Muscle layer of duodenum (tissue), 2 donors: ENCODE data around the gene INMT.

Source experiments
- H3K27ac ChIP-seq: one replicate; pipeline ENCODE4 v1.7.0; 2013; ENCODE audit warnings: mild to moderate bottlenecking, low read length
- H3K27me3 ChIP-seq: one replicate; pipeline ENCODE4 v1.7.0; 2013; ENCODE audit warnings: low read depth, mild to moderate bottlenecking, control low read depth, low read length
- H3K36me3 ChIP-seq, 2 donors: one replicate each; pipeline ENCODE4 v1.7.0; 2013; ENCODE audit warnings: low read length in 2 of 2, control low read depth in 1 of 2, mild to moderate bottlenecking in 1 of 2; ENCODE audit not compliant: insufficient read depth in 2 of 2, control insufficient read depth in 1 of 2
- H3K4me1 ChIP-seq, 2 donors: one replicate each; pipeline ENCODE4 v1.7.0; 2013; ENCODE audit warnings: low read length in 2 of 2, mild to moderate bottlenecking in 2 of 2, control low read depth in 1 of 2, moderate library complexity in 1 of 2; ENCODE audit not compliant: insufficient read depth in 2 of 2, control insufficient read depth in 1 of 2
- H3K4me3 ChIP-seq, 2 donors: one replicate each; pipeline ENCODE4 v1.7.0; 2013; ENCODE audit warnings: low read length in 2 of 2, low read depth in 1 of 2, mild to moderate bottlenecking in 1 of 2
- H3K9me3 ChIP-seq, 2 donors: one replicate each; pipeline ENCODE4 v1.7.0; 2013; ENCODE audit warnings: low read length in 2 of 2, control low read depth in 1 of 2, mild to moderate bottlenecking in 1 of 2; ENCODE audit not compliant: control insufficient read depth in 1 of 2
- donor health status: healthy.

Gene INMT

DNA sequence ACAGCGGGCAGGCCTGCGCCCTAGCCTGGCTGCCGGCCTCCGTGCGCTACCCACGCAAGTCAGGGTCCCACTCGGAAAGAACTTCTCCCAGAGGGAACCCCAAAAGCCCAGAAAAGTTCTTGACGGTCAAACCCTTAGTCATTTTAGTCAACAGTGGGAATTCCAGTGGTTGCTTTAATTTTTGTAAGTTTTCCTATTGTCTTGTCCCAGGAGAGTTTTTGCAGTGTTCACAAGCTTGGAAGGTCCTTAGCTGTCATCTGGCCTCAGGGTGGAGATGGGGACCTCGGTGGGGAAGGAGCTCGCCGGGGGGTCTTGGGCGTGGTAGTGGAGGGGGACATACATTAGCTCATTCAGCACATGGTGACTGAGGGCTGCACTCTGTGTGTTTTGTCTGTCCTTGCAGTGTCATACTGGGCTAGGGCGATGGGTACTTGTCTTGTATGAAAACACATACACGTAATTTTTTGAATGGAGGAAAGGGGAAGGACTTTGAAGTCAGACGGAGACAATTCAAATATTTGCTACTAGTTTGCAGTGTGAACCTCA is 20.0 kb downstream of the INMT start:
- Histone ChIP-seq H3K36me3 (no peaks in the 10 kb centered on the region), H3K4me3 (peak overlapping the region; percentile 83 to 84), H3K27me3 (no peaks in the 10 kb centered on the region), H3K27ac (peak overlapping the region; percentile 42), H3K4me1 (peaks cover 0 to 5% of the 10 kb centered on the region in 2 donors), H3K9me3 (no peaks in the 10 kb centered on the region)

GRCh38 chr7:30772984-30773383 is 21.0 kb downstream of the INMT start:
- Histone ChIP-seq H3K4me3 (no peak overlapping the region), H3K4me1 (peaks cover 0 to 5% of the 10 kb centered on the region in 2 donors), H3K9me3 (no peaks in the 10 kb centered on the region), H3K27ac (no peak overlapping the region), H3K36me3 (no peaks in the 10 kb centered on the region), H3K27me3 (no peaks in the 10 kb centered on the region)

- peaks cover 0 to 3% of the 10 kb centered on the region in 2 donors for H3K36me3 ChIP-seq
- peaks cover 0 to 18% of the 10 kb centered on the region in 2 donors for H3K4me1 ChIP-seq
- H3K27ac ChIP-seq = no peak overlapping the region
- no peak overlapping the region for H3K4me3 ChIP-seq
- H3K9me3 ChIP-seq = no peaks in the 10 kb centered on the region
- no peaks in the 10 kb centered on the region for H3K27me3 ChIP-seq
Measured at GRCh38 chr7:30775992-30776391, 24.1 kb downstream of the INMT start.

DNA sequence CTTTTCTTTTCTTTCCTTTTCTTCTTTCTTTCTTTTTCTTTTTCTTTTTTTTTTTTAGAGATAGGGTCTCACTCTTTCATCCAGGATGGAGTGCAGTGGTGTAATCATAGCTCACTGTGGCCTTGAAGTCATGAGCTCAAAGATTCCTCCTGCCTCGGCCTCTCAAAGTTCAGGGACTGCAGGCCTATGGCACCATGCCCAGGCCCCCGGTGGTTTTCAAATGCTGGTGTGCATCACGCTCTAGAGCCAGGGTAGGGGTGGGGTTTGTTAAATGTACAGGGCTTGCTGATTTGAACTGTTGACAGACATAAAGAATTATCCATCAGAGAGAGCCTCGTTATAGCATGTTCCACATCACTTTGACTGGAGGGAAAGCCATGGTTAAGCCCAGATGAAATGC is 25.0 kb downstream of the INMT start:
- Histone ChIP-seq H3K36me3 (peaks cover 2 to 3% of the 10 kb centered on the region in 2 donors), H3K4me3 (no peak overlapping the region), H3K4me1 (peaks cover 0 to 19% of the 10 kb centered on the region in 2 donors), H3K9me3 (no peaks in the 10 kb centered on the region), H3K27me3 (no peaks in the 10 kb centered on the region), H3K27ac (no peak overlapping the region)

GRCh38 chr7:30778255-30779025 is 26.5 kb downstream of the INMT start:
- peaks cover 8 to 10% of the 10 kb centered on the region in 2 donors for H3K36me3 ChIP-seq
- peak overlapping the region; percentile 54 for H3K27ac ChIP-seq
- H3K4me1 ChIP-seq = peaks cover 0 to 19% of the 10 kb centered on the region in 2 donors
- no peaks in the 10 kb centered on the region for H3K9me3 ChIP-seq
- H3K27me3 ChIP-seq = no peaks in the 10 kb centered on the region
- H3K4me3 ChIP-seq = no peak overlapping the region

- H3K9me3 ChIP-seq = no peaks in the 10 kb centered on the region
- H3K4me1 ChIP-seq = peaks cover 0 to 19% of the 10 kb centered on the region in 2 donors
- H3K4me3 ChIP-seq = no peak overlapping the region
- H3K27ac ChIP-seq = no peak overlapping the region
- no peaks in the 10 kb centered on the region for H3K27me3 ChIP-seq
- peaks cover 15 to 17% of the 10 kb centered on the region in 2 donors for H3K36me3 ChIP-seq
Measured at GRCh38 chr7:30779574-30779973, 27.6 kb downstream of the INMT start.

DNA sequence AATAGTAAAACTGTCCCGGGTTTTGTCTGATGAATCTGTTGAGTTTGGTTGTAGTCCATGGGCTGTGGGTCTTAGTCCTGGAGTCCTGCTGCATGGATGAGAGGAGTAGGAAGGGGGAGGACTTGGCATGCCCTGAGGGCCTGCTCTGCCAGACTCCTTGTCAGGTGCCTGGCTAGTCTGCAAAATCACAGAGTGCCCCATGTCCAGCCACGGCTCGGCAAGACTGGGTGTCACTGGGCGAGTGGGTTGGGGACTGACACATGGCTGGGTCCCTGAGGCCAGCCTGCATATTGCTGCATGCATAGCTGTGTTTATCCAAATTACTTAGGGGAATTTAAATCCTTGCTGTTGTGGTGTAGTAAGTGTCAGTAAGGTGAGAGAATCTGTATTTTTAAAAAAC is 29.0 kb downstream of the INMT start:
- Histone ChIP-seq H3K4me3 (no peak overlapping the region), H3K4me1 (peaks cover 0 to 19% of the 10 kb centered on the region in 2 donors), H3K36me3 (peaks cover 15 to 31% of the 10 kb centered on the region in 2 donors), H3K27ac (no peak overlapping the region), H3K9me3 (no peaks in the 10 kb centered on the region), H3K27me3 (no peaks in the 10 kb centered on the region)

DNA sequence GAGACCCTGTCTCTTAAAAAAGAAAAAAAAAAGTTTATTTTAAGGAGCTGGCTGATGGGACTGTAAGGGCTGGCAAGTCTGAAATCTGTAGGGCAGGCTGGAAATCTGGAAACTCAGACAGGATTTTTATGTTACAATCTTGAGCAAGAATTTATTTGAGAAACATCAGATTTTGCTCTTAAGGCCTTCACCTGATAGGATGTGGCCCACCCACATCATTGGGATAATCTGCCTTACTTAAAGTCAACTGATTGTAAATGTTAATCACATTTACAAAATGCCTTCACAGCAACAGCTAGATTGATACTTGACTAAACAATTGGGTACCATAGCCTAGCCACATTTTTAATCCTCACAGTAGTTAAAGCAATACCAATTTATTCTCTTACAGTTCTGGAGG is 30.8 kb downstream of the INMT start:
- Histone ChIP-seq H3K9me3 (no peaks in the 10 kb centered on the region), H3K27ac (no peak overlapping the region), H3K36me3 (peaks cover 15 to 31% of the 10 kb centered on the region in 2 donors)

GRCh38 chr7:30785786-30786185 is 33.9 kb downstream of the INMT start:
- no peak overlapping the region for H3K27ac ChIP-seq
- H3K4me3 ChIP-seq = no peak overlapping the region
- H3K9me3 ChIP-seq = no peaks in the 10 kb centered on the region
- peaks cover 0 to 3% of the 10 kb centered on the region in 2 donors for H3K4me1 ChIP-seq
- H3K36me3 ChIP-seq = peaks cover 16 to 31% of the 10 kb centered on the region in 2 donors
- no peaks in the 10 kb centered on the region for H3K27me3 ChIP-seq

More for the DNA sequence above, 30.8 kb downstream of the INMT start:
- Histone ChIP-seq H3K4me1 (peaks cover 0 to 19% of the 10 kb centered on the region in 2 donors), H3K27me3 (no peaks in the 10 kb centered on the region), H3K4me3 (no peak overlapping the region)

DNA sequence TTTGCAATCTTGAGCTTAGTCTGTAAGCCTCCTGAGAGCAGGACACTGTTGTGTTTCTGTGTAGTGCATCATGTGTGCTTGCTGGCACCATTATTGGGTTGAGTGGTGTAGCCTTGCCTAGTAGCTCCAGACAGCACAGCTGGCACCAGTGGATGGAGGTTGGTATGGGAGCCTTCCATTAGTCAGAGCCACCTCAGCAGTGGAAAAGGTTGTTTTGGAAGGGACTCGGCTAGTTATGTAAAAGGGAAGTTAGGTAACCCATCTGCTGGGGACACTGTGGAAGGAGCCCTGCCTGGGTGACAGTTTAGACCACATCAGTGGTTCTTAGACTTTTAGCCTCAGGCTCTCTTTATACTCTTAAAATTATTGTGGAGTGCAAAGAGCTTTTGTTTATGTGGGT is 35.6 kb downstream of the INMT start:
- Histone ChIP-seq H3K27me3 (no peaks in the 10 kb centered on the region), H3K36me3 (peaks cover 16 to 31% of the 10 kb centered on the region in 2 donors), H3K27ac (no peak overlapping the region), H3K9me3 (no peaks in the 10 kb centered on the region), H3K4me3 (no peak overlapping the region), H3K4me1 (no peaks in the 10 kb centered on the region)

DNA sequence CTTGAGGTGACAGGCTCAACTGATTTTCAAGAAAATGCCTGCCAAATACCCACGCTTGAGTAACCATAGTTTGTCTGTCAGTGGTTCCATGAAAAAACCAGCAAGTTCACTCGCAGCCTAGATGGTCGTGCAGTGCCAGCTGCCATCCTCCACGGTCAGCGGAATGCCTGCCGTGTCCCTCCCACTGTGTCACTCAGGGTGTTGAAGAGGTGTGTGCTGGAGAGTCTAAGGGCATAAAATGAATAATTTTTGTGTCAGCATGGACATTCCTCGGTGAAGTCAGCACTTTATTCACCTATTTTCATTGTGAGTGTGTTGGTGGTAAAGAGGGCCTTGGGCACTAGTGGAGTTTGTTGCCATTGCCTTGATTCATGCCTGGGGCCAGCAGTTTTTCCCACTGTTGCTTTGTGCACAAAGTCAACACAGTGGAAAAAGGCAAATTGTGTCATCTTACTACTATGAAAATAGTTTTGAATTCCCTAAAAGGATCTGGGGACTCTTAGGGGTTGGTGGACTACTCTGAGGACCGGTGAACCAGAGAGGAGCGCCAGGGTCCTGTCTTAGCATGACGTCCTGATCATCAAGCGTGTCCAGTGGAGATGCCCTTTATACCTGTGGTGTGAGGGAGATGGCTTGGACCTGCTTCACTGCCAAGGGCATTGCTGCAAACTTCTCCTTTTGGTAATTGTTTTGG is 36.9 kb downstream of the INMT start:
- no peaks in the 10 kb centered on the region for H3K4me1 ChIP-seq
- H3K27ac ChIP-seq = peak overlapping the region; percentile 50
- peaks cover 8 to 29% of the 10 kb centered on the region in 2 donors for H3K36me3 ChIP-seq
- no peak overlapping the region for H3K4me3 ChIP-seq
- no peaks in the 10 kb centered on the region for H3K9me3 ChIP-seq
- no peaks in the 10 kb centered on the region for H3K27me3 ChIP-seq
